ENCODE results near the gene SAMD4B.

SAMD4B gene

DNA sequence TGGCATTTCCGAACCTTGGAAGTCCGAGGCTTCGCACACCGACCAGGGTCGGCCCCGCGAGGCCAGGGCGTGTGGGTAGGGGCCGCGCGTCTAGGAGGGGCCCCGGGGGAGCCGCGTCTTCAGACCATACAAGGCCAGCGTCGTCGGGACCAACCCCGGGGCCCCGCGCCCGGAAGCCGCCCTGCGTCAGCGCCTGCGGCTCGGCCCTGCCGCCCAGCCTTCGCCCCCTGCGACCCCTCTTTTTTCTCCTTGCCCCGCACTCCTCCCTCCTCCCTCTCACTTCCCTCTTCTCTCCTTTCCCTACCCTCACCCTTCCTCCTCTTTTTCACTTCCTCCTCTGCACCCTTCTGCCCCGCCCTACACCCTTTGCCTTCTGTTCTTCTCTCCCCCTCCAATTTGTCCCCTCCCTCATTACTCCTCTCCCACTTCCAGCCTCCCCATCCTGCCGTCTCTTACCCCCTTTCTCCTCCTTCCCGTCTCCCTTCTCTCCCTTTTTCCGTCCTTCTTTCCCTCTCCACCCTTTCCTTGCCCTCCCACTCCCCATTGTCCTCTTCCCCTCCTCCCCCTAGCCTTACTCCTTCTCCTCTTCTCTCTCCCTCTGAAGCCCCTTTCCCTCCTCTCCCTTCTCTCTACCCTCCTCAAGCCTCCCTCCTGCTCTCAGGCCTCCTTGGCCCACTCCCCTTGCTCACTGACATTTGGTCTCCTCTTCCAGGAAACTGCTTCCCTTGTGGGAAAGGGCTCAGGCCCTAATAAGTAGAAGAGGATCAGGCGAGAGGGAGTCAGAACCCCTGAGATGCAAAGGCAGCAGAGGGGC is 68.0 kb downstream of the SAMD4B start:
- peak; percentile 64 for DNase-seq

DNA sequence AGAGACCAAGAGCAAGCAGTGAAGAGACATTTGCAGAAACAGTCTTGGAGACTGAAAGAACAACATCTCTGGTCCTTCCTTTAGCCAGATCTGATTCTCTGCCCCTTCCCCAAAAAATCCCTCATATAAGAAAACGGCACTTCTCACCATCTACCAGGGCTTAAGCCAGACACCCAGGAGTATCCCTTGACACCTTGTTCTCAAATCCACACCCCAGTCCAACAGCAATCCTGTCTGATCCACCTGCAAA is 68.5 kb downstream of the SAMD4B start:
- no peak for DNase-seq

DNA sequence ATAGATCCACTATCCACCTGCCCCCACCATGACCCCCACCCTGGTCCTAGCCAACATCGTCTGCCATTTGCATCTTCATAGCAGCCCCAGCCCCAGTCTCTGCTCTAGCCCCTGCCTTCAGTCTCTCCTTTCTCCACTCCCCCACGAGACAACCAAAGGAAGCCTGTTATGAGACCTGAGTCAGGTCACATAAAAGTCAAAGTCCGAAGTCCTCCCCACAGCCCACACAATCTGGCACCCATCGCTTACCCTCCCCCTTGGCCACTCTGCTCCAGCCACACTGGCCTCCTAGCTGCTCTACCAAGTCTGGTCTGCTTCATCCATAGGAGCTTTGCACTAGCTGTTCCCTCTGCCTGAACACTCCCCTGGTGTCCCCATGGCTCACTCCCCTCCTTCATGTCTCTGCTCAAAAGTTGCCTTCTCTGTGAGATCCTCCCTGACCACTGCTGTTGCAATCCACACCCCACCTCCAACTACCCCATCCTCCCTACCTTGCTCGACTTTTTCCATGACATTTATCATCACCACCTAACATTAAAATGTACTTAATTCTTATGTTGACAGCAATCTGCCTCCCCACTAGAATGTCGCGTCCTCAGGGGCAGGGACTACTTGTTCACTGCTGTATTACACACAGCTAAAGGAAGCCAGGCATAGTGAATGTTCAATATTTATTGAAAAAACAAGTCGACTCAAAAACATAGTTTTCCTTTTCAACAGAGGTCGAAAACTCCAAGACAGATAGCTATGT is 69.0 kb downstream of the SAMD4B start:
- DNase-seq, result no peak

DNA sequence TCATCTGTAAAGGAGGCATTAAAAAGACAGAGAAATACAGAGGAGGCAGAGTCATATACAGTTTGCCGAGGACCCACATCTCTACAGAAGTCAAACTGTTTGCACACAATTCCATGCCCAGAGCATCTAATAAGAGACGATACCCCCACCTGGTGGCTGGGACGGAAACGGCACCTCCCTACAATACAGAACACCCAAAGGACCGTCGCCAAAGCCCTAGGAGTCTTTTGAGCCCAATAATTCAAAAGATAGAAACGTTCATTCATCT is 69.5 kb downstream of the SAMD4B start:
- peak; percentile 93 for DNase-seq

DNA sequence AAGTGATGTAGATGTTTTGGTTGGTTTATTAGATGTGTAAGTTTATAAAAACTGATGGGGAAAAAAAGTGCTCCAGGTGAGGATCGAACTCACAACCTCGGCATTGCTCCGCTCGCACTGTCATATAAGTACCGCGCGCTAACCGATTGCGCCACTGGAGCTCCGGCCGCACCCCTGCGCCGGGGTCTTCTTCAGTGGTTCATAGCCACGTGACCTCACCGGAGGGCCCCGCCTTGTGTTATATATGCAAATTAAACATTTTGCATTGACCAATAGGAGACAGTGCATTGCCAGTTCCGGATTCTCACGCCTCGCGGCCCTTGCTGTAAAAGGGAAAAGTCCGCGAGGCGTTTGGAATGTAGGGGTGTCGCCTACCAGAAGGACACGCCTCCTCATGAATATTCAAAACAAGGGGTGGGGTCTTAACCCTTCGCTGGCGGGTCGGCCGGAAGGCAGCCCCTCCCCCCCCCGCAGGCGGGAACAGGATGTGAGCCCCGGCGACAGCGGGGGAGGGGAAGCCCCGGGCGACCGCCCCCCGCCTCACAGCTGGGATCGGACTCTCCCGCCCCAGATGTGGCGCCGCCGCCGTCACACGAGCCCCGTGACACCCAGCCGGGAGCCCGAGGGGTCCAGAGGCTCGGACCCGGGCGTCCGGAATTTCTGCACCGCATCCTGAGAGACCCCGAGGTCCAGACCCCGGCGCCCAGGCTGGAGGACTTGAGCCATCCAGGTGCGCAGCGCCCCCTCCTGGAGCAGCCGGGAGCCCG is 70.1 kb downstream of the SAMD4B start, which contains the start of gene PLEKHG2:
PLEKHG2 (plus strand) TSS at position 570 of the 767 bp plus-strand sequence. CDS start 1,418 bp downstream, outside the sequence.
- peak; percentile 99 for DNase-seq

DNA sequence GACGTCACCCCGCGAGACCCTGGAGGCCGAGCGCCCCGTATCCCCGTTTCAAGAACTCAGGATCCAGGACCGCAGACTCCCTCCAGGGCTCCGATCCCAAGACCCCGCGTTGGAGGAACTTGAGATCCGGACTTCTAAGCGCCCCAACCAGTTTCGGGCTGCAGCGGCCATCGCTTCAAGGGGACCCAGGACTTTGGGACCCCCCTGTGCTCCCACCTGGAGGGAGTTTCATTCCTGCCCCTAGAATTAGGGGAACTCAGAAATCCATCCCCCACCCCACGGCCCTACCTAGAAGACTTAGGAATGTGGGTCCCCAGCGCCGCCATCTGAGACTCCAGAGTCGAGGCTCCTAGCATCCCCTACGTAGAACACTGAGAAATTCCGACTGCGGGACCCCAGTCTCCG is 70.6 kb downstream of the SAMD4B start:
- no peak for DNase-seq

DNA sequence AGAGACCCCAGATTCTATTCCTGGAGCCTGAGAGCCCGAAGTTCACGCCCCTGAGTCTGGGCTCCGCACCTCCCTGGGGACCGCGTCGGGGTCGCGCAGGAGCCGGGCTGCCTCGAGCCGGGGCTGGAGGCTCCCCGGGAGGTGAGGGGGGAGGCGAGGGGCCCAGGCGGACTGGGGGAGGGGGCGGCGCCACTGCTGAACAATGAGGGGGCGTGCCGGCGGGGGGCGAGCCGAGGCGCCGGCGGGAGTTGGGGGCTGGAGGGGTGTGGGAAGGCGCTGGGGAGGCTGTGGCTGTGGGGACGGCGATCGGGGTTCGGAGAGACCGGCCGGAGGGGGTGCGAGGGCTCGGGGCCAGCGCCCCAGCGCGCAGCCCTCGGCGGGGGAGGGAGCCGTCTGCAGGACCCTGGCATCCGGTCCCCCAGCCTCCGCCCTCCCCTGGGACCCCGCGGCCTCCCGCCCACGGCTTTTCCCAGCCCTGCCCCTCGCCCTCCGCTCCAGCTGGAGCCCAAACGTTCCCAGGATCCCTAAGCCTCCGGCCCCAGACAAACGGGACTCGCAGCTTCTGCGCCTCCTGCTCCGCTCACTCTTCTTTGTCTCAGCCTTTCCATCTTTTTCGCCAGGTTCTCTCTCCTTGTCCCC is 71.2 kb downstream of the SAMD4B start:
- DNase-seq, result no peak

DNA sequence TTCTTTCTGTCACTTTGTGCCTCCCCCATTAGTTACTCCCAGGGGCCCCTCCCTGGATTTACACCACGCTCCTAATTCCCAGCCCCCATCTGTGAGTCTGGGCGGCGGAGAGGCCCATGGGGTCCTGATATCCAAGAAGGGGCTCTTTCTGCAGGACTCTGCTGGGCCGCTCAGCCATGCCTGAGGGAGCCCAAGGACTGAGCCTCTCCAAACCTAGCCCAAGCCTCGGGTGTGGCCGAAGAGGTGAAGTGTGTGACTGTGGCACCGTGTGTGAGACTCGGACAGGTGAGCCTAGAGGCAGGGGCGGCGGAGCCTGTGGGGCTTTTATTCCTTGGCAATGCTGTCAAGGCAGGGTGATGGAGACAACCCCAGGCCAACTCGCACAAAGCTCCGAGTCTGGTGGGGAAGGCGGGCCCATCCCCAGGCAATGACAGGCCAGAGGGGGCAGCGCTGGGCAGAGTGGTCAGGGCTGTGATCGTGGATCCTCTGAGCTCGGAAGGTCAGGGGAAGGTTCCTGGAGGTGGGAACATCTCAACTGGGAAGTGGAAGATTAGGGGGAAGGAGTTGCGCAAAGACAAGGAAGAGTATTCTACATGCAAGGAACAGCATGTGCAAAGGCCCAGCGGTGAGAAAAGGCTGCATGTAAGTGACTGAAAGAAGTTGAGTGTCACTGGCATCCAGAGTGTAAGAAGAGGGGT is 71.8 kb downstream of the SAMD4B start:
- no peak for DNase-seq

DNA sequence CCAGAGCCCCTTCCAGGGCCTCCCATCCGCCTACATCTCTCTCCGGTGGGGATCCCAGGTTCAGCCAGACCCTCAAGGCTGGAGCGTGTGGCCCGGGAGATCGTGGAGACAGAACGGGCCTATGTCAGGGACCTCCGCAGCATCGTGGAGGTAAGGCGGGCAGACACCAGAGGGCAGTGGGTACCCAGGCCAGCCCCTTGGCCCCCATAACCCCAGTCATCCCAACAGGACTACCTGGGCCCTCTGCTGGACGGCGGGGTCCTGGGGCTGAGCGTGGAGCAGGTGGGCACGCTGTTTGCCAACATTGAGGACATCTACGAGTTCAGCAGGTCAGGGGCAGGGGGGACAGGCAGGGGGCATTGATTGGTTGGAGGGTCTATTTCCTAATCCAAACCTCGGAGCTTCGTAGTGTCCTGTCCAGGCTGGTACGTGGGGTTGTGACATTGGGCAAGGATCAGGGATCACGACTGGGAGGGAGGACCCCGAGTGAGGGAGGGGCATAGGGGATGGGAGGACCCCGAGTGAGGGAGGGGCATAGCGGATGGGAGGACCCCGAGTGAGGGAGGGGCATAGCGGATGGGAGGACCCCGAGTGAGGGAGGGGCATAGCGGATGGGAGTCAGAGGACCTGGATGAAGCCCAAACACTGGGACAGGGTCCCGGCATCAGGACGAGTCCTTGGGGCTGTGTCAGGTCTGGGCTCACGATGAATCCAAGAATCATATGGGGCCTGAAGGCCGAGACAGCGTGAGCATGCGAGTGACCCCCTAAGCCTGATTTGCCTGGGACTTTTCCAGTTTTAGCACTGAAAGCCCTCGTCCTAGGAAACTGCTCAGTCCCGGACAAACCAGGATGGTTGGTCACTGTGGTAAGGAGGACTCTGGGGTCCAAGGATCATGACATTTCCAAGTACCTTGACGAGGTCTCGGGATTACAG is 73.2 kb downstream of the SAMD4B start:
- DNase-seq, result no peak

DNA sequence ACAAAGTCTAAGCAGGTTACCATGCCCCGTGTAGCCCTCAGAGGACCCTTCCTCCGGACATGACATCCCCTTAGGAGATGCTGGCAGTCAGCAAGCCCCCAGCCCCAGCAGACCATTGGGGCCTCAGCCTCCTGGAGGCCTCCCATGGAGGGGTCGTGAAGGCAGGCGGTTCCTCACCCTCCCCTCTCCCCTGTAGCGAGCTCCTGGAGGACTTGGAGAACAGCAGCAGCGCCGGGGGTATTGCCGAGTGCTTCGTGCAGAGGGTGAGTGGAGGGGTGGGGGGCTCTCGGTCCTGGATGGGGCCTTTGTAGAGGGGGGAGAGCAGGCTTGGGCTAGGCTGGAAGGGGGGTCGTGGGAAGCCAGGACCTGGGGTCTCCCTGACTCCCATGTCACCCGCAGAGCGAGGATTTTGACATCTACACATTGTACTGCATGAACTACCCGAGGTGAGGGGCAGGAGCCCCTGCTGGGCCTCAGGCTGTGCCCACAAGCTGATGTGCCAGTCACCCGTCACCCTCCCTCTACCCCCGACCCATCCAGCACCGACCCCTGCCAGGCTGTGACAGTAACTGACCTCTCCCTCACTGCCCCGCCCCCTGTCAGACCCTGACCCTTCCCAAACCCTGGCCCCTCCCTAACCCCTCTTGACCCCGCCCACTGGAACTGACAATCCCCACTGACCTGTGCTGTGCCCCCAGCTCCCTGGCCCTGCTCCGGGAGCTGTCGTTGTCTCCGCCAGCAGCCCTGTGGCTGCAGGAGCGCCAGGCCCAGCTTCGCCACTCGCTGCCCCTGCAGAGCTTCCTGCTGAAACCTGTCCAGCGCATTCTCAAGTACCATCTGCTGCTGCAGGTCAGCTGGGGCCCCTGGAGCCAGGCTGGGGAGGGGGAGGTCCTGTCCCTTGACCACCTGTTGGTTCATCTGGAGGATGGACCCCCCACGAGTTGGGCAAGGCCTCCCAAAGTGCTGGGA is 74.2 kb downstream of the SAMD4B start:
- DNase-seq, result no peak

DNA sequence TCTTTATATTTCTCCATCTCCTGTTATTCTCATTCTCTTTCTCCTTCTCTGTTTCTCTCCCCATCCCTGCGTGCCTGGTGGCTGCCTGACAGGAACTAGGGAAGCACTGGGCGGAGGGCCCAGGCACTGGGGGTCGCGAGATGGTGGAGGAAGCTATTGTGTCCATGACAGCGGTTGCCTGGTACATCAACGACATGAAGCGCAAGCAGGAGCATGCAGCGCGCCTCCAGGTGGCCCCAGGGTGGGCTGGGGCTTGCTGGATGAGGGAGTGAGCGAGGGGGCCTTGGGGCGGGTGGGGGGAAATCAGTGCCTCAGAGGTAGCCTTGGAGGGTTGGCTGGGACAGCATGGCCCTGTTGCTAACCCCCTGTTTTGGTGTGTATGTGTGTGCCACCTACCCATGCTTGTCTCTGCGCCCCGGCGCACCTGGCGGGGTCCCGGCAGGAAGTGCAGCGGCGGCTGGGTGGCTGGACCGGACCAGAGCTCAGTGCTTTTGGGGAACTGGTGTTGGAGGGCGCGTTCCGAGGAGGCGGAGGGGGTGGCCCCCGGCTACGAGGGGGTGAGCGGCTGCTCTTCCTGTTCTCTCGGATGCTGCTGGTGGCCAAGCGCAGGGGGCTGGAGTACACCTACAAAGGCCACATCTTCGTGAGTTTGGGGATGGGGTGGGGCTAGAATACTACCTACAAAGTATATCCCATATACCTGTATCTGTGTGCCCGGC is 75.4 kb downstream of the SAMD4B start:
- no peak for DNase-seq

DNA sequence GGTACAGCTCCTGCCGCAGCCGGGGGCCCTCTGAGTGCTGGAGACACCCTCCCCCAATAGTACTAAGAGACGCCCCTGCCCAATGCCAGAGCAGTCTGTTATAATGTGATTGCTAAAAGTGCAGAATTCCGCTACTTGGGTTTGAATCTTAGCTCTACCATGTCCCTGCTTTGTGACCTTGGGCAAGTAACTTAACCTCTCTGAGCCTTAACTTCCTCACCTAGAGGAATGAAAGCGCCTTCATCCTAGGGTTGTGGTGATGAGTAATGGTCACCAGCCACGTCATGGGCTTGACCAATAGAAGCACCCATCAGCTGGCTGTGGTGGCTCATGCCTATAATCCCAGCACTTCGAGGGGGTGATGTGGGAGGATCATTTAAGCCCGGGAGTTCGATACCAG is 76.8 kb downstream of the SAMD4B start:
- no peak for DNase-seq

DNA sequence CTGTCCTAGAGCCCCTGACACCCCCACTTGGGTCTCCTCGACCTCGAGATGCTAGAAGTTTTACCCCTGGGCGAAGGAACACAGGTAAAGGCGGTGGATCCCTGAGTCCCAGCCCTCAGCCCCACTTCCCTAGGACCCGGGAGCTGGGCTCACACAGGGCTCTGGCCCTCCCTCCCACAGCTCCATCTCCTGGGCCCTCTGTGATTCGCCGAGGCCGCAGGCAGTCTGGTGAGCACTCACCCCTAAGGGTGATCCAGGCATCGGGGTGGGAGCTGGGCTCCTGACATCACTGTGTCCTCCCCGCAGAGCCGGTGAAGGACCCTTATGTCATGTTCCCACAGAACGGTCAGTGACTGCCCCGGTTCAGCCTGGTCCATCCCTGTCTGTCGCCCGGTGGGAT is 78.5 kb downstream of the SAMD4B start:
- DNase-seq, result no peak

DNA sequence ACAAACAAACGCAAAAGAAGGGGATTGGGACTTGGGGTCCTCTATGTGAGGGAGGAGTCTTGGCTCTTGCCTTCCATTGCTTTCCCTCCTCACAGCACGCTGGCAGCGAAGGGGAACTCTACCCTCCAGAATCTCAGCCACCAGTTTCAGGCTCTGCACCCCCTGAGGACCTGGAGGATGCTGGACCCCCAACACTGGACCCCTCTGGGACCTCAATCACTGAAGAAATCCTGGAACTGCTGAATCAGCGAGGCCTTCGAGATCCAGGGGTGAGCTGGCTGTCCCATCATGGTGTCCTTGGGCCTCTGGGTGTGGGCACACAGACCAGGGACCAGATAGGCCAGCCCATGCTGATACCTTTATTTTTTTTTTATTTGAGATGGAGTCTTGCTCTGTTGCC is 79.8 kb downstream of the SAMD4B start:
- no peak for DNase-seq

DNA sequence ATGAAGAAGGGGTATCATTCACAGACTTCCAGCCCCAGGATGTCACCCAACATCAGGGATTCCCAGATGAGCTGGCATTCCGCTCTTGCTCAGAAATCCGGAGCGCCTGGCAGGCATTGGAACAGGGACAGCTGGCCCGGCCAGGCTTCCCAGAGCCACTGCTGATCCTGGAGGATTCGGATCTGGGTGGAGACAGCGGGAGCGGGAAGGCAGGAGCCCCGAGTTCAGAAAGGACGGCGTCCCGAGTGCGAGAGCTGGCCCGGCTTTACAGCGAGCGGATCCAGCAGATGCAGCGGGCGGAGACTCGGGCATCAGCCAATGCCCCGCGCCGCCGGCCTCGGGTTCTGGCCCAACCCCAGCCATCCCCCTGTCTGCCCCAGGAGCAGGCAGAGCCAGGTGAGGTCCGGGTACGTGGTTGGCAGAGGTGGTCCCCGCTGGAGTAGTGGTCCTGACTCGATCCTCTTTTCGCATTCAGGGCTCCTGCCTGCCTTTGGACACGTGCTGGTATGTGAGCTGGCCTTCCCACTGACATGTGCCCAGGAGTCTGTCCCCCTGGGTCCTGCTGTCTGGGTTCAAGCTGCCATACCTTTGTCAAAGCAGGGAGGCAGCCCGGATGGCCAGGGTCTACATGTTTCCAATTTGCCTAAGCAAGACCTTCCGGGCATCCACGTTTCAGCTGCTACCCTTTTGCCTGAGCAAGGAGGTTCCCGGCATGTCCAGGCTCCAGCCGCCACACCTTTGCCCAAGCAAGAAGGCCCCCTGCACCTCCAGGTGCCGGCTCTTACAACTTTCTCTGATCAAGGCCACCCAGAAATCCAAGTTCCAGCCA is 81.3 kb downstream of the SAMD4B start:
- DNase-seq, result no peak

DNA sequence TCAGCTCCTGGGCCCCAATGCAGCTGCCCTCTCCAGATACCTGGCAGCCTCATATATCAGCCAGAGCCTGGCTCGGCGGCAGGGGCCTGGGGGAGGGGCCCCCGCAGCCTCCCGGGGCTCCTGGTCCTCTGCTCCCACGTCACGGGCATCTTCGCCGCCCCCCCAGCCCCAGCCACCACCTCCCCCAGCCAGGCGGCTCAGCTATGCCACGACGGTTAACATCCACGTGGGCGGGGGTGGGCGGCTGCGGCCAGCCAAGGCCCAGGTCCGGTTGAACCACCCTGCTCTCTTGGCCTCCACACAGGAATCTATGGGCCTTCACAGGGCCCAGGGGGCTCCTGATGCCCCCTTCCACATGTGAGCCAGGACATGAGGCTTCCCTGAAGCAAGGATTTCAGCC is 82.7 kb downstream of the SAMD4B start:
- no peak for DNase-seq

DNA sequence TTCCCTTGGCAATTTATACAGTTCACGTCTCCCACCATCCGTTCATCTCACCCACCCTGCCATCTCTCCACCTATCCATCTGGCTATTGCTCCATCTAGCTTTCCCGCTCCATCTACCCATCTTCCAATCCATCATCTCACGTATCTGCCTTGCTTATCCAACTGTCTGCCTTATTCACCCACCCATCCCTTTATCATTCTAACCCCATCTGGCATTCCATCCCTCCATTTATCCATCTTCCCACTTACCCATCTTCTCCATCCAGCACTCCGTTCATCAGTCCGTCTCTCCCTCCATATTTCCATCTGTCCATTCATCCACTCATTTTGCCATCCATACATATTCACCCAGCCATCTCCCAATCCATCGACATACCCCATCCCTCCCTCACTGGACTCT is 83.5 kb downstream of the SAMD4B start:
- no peak for DNase-seq

DNA sequence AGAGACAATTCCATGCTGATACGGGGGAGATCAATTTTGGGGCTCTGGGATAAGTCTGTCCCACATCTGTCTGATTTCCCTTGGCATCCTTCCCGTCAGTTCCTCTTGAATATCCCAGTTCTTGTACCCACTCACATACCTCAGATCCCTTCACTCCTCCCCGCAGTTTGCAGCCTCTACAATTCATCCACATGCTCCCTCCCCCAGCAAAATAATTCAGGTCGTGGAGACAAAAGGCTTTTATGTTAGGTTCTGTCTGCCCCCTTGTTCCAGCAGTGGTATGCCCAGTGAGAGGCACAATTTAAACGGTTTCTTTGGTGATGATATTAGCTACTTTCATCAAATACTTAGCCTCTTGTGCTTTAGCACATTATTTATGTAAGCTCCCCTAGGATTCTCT is 83.9 kb downstream of the SAMD4B start:
- DNase-seq, result no peak

DNA sequence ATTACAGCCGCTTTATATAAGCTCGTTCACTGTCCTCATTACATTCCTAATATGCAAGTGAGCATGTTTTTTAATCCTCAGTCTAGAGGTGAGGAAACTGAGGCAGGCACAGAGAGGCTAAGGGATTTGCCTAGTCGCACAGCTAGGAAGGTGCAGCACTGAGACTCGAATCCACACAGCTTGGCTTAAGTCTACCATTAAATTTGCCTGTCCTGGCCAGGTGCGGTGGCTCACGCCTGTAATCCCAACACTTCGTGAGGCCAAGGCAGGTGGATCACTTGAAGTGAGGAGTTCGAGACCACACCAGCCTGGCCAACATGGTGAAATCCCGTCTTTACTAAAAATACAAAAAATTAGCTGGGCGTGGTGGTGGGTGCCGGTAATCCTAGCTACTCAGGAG is 85.5 kb downstream of the SAMD4B start:
- DNase-seq, result no peak
